Keratinocyte (primary cell): ENCODE measurements around the gene RNF144A. TPM values are rescaled to one million over a fixed set of nuclear protein-coding genes. Genes with fewer than 3 reads are reported as not detected.

Experiments
- DNase-seq: peaks from one replicate; pipeline ENCODE4 v3.0.0-alpha.2; 2011; ENCODE audit warnings: low read depth, missing footprints, low spot score
- FAIRE-seq: peaks from 2 replicates; lab custom pipeline; 2011; peaks lifted over from hg19 to GRCh38; lab: Jason Lieb, UNC
- H2AFZ ChIP-seq: 2 replicates; pipeline ENCODE4 v1.6.0; 2012; ENCODE audit warnings: low read length, control low read depth, inconsistent platforms; ENCODE audit not compliant: control insufficient read depth
- H3K27ac ChIP-seq: 2 replicates; pipeline ENCODE4 v1.5.1; 2011; ENCODE audit warnings: low read length; ENCODE audit not compliant: control insufficient read depth, insufficient read depth
- H3K27me3 ChIP-seq: 3 replicates; pipeline ENCODE4 v1.6.0; 2011; ENCODE audit warnings: low read length; ENCODE audit not compliant: control insufficient read depth, insufficient read depth; ENCODE audit errors: extremely low read depth
- H3K36me3 ChIP-seq, 2 experiments: 2 replicates in 1 of 2; 3 replicates in 1 of 2; pipeline ENCODE4 v1.5.1; 2011; ENCODE audit warnings: low read length in 2 of 2, mild to moderate bottlenecking in 1 of 2; ENCODE audit not compliant: control insufficient read depth in 2 of 2, insufficient read depth in 2 of 2; ENCODE audit errors: extremely low read depth in 1 of 2
- H3K4me1 ChIP-seq: 3 replicates; pipeline ENCODE4 v1.5.1; 2011; ENCODE audit warnings: low read length; ENCODE audit not compliant: control insufficient read depth, insufficient read depth; ENCODE audit errors: extremely low read depth
- H3K4me2 ChIP-seq: 3 replicates; pipeline ENCODE4 v1.6.0; 2011; ENCODE audit warnings: low read depth, low read length; ENCODE audit not compliant: control insufficient read depth, insufficient read depth; ENCODE audit errors: extremely low read depth
- H3K4me3 ChIP-seq, 3 experiments: fragments of 200-600 bp in 1 of 3; sonication (generic) in 1 of 3; 2 replicates in 2 of 3; 3 replicates in 1 of 3; pipeline ENCODE4 v1.5.1; 2011 to 2016; ENCODE audit warnings: low read length in 3 of 3, mild to moderate bottlenecking in 3 of 3, control low read depth in 2 of 3, inconsistent platforms in 1 of 3, low read depth in 1 of 3, mixed read lengths in 1 of 3, mixed run types in 1 of 3, moderate library complexity in 1 of 3; ENCODE audit not compliant: control insufficient read depth in 2 of 3, insufficient read depth in 2 of 3; ENCODE audit errors: extremely low read depth in 1 of 3
- H3K79me2 ChIP-seq: 2 replicates; pipeline ENCODE4 v1.6.0; 2012; ENCODE audit warnings: low read length; ENCODE audit not compliant: control insufficient read depth, insufficient read depth
- H3K9ac ChIP-seq: 3 replicates; pipeline ENCODE4 v1.6.0; 2011; ENCODE audit warnings: low read length; ENCODE audit not compliant: control insufficient read depth, insufficient read depth; ENCODE audit errors: extremely low read depth
- H3K9me1 ChIP-seq: 3 replicates; pipeline ENCODE4 v1.6.0; 2011; ENCODE audit warnings: low read length; ENCODE audit not compliant: control insufficient read depth, insufficient read depth; ENCODE audit errors: extremely low read depth
- H3K9me3 ChIP-seq: 2 replicates; pipeline ENCODE4 v1.5.1; 2012; ENCODE audit warnings: low read depth, low read length; ENCODE audit not compliant: control insufficient read depth
- H4K20me1 ChIP-seq: 3 replicates; pipeline ENCODE4 v1.6.0; 2011; ENCODE audit warnings: low read length; ENCODE audit not compliant: control insufficient read depth, insufficient read depth; ENCODE audit errors: extremely low read depth
- EZH2 ChIP-seq: IDR thresholded peaks from one replicate; pipeline ENCODE4 v1.6.1; 2012; ENCODE audit warnings: inconsistent platforms, mild to moderate bottlenecking, low read length, moderate library complexity
- dilution Hi-C: fragments of 300-500 bp; cut with MboI; formaldehyde crosslinking; loops from one replicate; pipeline ENCODE4 v1.7.0; 2020; ENCODE audit warnings: low sequenced_read_pairs; ENCODE audit not compliant: extremely low pct_ligation_motif_present
- polyA plus RNA-seq, 5 experiments: library from polyadenylated mRNA; depleted of rRNA in 3 of 5; stranded (reverse) in 3 of 5; stranded (forward) in 1 of 5; unstranded in 1 of 5; fragments of >200 nt; gene quantifications; 1 replicate in 1 of 5; 2 replicates in 3 of 5; 3 replicates in 1 of 5; pipeline versions ENCODE4 v1.2.1 to v1.2.3, GENCODE V29; 2011 to 2012; ENCODE audit warnings: missing spikeins in 2 of 5, low read depth in 1 of 5, low replicate concordance in 1 of 5
- TF ChIP-seq, protein P1 (sequence below), 3 experiments: IDR thresholded peaks in 1 of 3; conservative IDR thresholded peaks in 1 of 3; optimal IDR thresholded peaks in 1 of 3; 2 replicates in 2 of 3; 3 replicates in 1 of 3; pipeline versions ENCODE3 to v1.5.1; 2011; ENCODE audit warnings: low read length in 3 of 3, mild to moderate bottlenecking in 3 of 3, moderate library complexity in 2 of 3, control low read depth in 1 of 3, inconsistent platforms in 1 of 3; ENCODE audit not compliant: insufficient read depth in 2 of 3; ENCODE audit errors: extremely low read depth in 1 of 3

The RNF144A gene
- polyA plus RNA-seq, 1 donor (not counting 4 experiments of a cell fraction or from before 2014, with no cell fraction given), result 1.4 TPM

DNA sequence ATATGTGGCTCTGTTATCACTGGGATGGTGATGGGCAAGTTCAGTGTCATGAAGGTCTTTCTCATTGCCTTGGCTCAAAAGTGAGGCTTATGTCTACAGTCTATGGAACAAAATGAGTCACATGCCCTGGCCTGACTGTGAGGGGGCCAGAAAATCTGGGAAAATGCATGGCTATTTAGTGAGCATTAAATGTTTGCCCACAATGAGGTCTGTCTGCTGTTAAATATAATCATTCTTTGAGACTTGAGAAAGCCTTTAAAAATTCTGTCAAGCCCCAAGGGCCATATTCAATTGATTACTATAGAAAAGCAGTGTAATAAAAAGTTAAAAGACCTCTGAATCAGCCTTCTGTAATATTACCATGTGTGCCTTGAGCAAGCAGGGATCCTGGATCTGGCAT is 5.5 kb upstream of the RNF144A start:
- Histone ChIP-seq H3K27ac (no peak overlapping the region), H3K27me3 (no peaks in the 10 kb centered on the region), H3K79me2 (no peaks in the 10 kb centered on the region), H3K4me2 (no peak overlapping the region), H3K9me1 (no peaks in the 10 kb centered on the region), H3K9me3 (no peaks in the 10 kb centered on the region), H3K9ac (no peak overlapping the region), H4K20me1 (peaks cover 2% of the 10 kb centered on the region), H3K36me3 (no peaks in the 10 kb centered on the region), H2AFZ (no peak overlapping the region), H3K4me1 (peaks cover 3% of the 10 kb centered on the region), H3K4me3 (no peak overlapping the region)
- TF ChIP-seq, protein P1, sequence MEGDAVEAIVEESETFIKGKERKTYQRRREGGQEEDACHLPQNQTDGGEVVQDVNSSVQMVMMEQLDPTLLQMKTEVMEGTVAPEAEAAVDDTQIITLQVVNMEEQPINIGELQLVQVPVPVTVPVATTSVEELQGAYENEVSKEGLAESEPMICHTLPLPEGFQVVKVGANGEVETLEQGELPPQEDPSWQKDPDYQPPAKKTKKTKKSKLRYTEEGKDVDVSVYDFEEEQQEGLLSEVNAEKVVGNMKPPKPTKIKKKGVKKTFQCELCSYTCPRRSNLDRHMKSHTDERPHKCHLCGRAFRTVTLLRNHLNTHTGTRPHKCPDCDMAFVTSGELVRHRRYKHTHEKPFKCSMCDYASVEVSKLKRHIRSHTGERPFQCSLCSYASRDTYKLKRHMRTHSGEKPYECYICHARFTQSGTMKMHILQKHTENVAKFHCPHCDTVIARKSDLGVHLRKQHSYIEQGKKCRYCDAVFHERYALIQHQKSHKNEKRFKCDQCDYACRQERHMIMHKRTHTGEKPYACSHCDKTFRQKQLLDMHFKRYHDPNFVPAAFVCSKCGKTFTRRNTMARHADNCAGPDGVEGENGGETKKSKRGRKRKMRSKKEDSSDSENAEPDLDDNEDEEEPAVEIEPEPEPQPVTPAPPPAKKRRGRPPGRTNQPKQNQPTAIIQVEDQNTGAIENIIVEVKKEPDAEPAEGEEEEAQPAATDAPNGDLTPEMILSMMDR (optimal IDR thresholded peaks at IDR 0.05 in 1 of 3, IDR thresholded peaks at IDR 0.05 in 1 of 3, conservative IDR thresholded peaks at IDR 0.05 in 1 of 3; ENCODE audit: extremely low read depth in 1 of 3, insufficient read depth in 2 of 3, low read length in 3 of 3), result no peak
- no peak for TF ChIP-seq EZH2
- dilution Hi-C loops, result no loop called here
- FAIRE-seq, result no peak
- no peak for DNase-seq

DNA sequence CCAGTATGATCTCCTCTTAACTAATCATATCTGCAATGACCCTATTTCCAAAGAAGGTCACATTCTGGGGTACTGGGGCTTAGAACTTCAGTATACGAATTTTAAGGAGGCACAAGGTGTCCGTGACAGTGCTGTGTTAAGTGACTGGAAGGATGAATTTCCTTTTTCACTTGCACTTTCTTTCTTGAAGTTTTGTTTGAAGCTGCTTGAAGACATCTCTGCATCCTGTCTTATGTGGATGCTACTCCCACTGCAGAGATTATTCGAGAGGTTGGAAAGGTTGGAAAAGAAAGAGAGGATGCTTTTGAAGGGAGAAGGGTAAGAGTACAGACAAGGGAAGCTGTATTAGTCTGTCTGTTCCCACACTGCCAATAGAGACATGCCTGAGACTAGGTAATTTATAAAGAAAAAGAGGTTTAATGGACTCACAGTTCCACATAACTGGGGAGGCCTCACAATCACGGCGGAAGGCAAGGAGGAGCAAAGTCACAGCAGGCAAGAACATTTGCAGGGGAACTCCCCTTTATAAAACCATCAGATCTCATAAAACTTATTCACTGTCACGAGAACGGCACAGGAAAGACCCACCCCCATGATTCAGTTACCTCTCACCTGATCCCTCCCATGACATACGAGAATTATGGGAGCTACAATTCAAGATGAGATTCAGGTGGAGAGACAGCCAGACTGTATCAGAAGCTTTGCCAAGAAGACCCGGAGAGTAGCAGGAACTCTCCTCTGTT is 3.6 kb upstream of the RNF144A start:
- no peak for FAIRE-seq
- Histone ChIP-seq H3K9me1 (no peaks in the 10 kb centered on the region), H2AFZ (no peak overlapping the region), H3K27ac (no peak overlapping the region), H3K79me2 (no peaks in the 10 kb centered on the region), H3K9ac (no peak overlapping the region), H3K4me3 (no peak overlapping the region), H3K36me3 (no peaks in the 10 kb centered on the region), H3K9me3 (no peaks in the 10 kb centered on the region), H3K4me2 (no peak overlapping the region), H3K4me1 (peaks cover 3% of the 10 kb centered on the region), H4K20me1 (peaks cover 2% of the 10 kb centered on the region), H3K27me3 (no peaks in the 10 kb centered on the region)
- TF ChIP-seq EZH2, result no peak
- TF ChIP-seq, protein P1 (optimal IDR thresholded peaks at IDR 0.05 in 1 of 3, IDR thresholded peaks at IDR 0.05 in 1 of 3, conservative IDR thresholded peaks at IDR 0.05 in 1 of 3; ENCODE audit: extremely low read depth in 1 of 3, insufficient read depth in 2 of 3, low read length in 3 of 3), result no peak
- dilution Hi-C loops, result no loop called here
- no peak for DNase-seq
